ENCODE data around the gene MRPL52.

DNA sequence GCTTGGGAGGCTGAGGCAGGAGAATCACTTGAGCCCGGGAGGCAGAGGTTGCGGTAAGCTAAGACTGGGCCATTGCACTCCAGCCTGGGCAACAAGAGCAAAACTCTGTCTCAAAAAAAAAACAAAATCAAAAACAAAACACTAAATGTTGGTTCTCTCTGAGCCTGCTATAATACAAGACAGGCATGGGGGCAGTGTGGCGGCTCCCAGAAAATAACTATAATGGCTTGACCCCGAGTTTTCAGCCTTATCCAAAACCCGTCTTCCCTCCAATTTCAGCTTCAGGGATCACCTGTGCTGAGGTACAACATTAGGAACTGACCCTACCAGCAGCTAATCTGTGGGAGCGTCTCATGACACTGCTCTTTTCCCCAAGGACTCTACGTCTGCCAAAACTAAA, 15.3 kb upstream of the MRPL52 start:
- TF ChIP-seq, protein P1, sequence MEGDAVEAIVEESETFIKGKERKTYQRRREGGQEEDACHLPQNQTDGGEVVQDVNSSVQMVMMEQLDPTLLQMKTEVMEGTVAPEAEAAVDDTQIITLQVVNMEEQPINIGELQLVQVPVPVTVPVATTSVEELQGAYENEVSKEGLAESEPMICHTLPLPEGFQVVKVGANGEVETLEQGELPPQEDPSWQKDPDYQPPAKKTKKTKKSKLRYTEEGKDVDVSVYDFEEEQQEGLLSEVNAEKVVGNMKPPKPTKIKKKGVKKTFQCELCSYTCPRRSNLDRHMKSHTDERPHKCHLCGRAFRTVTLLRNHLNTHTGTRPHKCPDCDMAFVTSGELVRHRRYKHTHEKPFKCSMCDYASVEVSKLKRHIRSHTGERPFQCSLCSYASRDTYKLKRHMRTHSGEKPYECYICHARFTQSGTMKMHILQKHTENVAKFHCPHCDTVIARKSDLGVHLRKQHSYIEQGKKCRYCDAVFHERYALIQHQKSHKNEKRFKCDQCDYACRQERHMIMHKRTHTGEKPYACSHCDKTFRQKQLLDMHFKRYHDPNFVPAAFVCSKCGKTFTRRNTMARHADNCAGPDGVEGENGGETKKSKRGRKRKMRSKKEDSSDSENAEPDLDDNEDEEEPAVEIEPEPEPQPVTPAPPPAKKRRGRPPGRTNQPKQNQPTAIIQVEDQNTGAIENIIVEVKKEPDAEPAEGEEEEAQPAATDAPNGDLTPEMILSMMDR (IDR thresholded peaks at IDR 0.05; ENCODE audit: extremely low read depth in 1 of 2, insufficient read depth in 1 of 2, low read depth in 1 of 2, low read length in 2 of 2) = no peak
- no peak for TF ChIP-seq POLR2A (IDR thresholded peaks at IDR 0.05; ENCODE audit: low read depth, low read length)
